Motor neuron (in vitro differentiated cells): Measurements from ENCODE around the gene MMP27. TPM values are rescaled to one million over a fixed set of nuclear protein-coding genes. Genes with fewer than 3 reads are reported as not detected.

Source experiments
- ATAC-seq, 8 experiments: fragments of 200-7000 bp; cut with Tn5 transposase; replicated peaks in 6 of 8; 2 replicates each; pipeline ENCODE4 v1.8.0; 2021; ENCODE audit warnings: mild to moderate bottlenecking in 8 of 8, moderate library complexity in 8 of 8
- H3K27ac ChIP-seq, 2 donors: fragments of 250-450 bp; sonication (Bioruptor Pico); 2 replicates each; pipeline ENCODE4 v1.9.0; 2021; ENCODE audit warnings: antibody characterized with exemption in 2 of 2, mild to moderate bottlenecking in 2 of 2, moderate library complexity in 1 of 2
- H3K4me1 ChIP-seq, 2 donors: fragments of 250-450 bp; sonication (Bioruptor Pico); replicated peaks in 1 of 2; 2 replicates each; pipeline ENCODE4 v1.6.1; 2021; ENCODE audit warnings: antibody characterized with exemption in 2 of 2, mild to moderate bottlenecking in 2 of 2, moderate library complexity in 1 of 2
- H3K4me3 ChIP-seq, 5 donors: fragments of 250-450 bp; sonication (Bioruptor Pico); 2 replicates each; pipeline ENCODE4 v1.9.0; 2021; ENCODE audit warnings: antibody characterized with exemption in 5 of 5, mild to moderate bottlenecking in 5 of 5, moderate library complexity in 4 of 5
- WGBS, 10 experiments: fragments of 450-650 bp; shearing (Covaris generic); methylation state at CpG; one replicate each; pipeline ENCODE4 v1.0.0; 2022; 5-methylcytosine and 5-hydroxymethylcytosine counted together
- in situ Hi-C, 9 experiments: fragments of 400-800 bp; cut with MboI; loops; one replicate each; pipeline ENCODE4 v1.15.0; 2021; ENCODE audit warnings: low sequenced_read_pairs in 9 of 9, low pct_unique_long_range_greater_than_20kb in 2 of 9; ENCODE audit not compliant: unreplicated experiment in 9 of 9
- total RNA-seq, 8 experiments: library from RNA; unstranded; fragments of 300-600 nt; gene quantifications; 2 replicates each; pipeline versions ENCODE4 v1.2.3 to v1.2.4, GENCODE V29; 2022

Gene MMP27
- total RNA-seq, 8 experiments from 2014 or later, result 0.20 TPM; not detected in 7

DNA sequence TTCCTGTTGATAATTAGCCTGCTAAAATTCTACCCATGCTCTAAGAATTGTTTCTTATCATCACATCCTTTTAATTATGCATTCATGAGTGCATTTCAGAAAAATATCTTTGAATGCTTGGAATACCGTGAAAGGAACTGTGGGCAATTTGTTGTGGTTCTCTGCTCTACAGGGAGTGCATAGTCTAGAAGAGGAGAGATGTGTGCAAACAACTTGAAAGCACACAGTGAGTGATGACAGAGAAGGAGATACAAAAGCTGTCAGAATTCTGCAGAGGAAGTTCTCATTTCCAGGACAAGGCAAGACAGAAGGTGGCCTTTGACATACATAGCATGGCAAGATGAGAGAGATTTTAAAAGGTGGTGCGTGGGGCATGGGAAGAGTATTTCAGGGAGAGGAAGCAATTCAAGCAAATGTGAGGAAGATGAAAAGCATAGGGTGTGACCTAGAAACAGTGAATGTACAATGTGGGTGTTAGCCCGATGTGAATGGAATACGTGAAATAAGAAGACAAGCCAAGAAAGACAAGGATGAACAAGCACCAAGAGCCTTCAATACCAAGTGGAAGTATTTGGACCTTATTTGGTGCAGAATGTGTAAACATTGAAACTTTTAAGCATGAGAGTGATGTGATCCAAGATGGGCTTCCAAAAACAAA, 14.2 kb upstream of the MMP27 start:
- Histone ChIP-seq H3K4me3 (no peak overlapping the region), H3K4me1 (no peaks in the 10 kb centered on the region), H3K27ac (no peak overlapping the region)
- ATAC-seq, result peak in 2 of 8 experiments; percentile 63 to 90
- whole genome bisulfite sequencing, 10 experiments, result 0 to 70% (median 49%) methylated on average over 1 to 4 of the region's 4 CpGs
- in situ Hi-C loops, result no loop called here

DNA sequence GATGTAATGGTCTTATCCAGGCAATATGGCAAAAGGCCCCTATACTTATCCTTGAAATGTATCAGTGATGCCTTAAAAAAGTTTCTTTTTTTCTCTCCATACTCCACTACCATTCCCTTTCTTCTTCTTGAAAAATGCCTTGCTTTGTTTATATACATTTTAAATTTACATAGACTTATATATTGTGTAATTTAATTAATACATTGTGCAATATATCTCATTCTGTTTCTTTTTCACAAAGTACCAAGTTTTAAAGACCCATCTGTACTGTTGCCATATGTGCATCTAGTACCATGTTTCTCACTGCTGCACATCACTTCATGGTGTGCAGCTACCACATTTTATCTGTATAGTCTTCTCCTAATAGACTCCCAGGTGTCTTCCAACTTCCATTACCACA, 11.7 kb upstream of the MMP27 start:
- H3K4me3 ChIP-seq, result no peak overlapping the region
- no peak for ATAC-seq
- in situ Hi-C loops, result no loop called here
- H3K27ac ChIP-seq, result no peak overlapping the region
- no peaks in the 10 kb centered on the region for H3K4me1 ChIP-seq

DNA sequence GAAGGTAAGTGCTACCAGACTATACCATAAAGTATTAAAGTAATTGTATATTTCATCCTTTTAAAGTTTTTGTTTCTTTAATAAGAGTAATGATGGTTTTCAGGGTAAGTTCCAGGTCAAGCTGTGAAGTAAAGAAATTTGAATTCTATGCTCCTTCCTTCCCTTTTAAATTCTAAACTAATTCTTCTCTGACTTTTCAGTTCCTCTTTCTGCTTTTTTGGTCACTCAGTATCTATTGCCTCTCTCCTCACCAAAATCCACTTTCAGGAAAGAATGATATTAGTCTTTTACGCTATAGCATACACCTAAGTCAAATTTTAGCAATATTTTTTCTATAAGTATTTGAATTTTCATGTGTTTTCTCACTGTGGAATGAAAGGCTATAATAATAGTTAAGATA, 11.0 kb upstream of the MMP27 start:
- ATAC-seq, result no peak
- WGBS, 10 experiments, result 42 to 89% (median 78%) methylated on average over 1 of the region's 1 CpG; no CpG with 5 or more reads in 1 of the 10 experiments
- in situ Hi-C loops, result no loop called here
- Histone ChIP-seq H3K4me1 (no peaks in the 10 kb centered on the region), H3K4me3 (no peak overlapping the region), H3K27ac (no peak overlapping the region)

DNA sequence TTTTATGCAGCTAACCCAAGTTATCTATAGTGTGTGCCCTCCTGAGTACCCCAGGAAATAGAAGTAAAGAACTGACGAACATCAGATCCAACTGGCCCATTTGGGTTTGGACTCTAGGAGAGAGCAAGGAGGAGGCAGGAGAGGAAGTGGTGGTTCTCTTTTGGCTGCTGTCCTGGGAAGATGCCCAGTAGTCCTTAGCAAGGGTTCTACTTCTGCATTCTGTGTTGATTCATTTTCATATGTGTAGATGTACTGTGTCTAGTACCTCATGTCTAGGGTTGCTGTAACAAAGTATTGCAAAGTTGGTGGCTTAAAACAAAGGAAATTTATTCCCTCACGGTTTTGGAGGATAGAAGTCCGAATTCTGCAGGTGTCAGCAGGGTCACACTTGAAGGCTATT, 6.6 kb upstream of the MMP27 start:
- in situ Hi-C loops, result no loop called here
- Histone ChIP-seq H3K4me1 (no peaks in the 10 kb centered on the region), H3K27ac (no peak overlapping the region), H3K4me3 (no peak overlapping the region)
- ATAC-seq, result no peak
- WGBS, 10 experiments, result 21 to 77% (median 57%) methylated on average over 2 to 3 of the region's 3 CpGs; no CpG with 5 or more reads in 6 of the 10 experiments

DNA sequence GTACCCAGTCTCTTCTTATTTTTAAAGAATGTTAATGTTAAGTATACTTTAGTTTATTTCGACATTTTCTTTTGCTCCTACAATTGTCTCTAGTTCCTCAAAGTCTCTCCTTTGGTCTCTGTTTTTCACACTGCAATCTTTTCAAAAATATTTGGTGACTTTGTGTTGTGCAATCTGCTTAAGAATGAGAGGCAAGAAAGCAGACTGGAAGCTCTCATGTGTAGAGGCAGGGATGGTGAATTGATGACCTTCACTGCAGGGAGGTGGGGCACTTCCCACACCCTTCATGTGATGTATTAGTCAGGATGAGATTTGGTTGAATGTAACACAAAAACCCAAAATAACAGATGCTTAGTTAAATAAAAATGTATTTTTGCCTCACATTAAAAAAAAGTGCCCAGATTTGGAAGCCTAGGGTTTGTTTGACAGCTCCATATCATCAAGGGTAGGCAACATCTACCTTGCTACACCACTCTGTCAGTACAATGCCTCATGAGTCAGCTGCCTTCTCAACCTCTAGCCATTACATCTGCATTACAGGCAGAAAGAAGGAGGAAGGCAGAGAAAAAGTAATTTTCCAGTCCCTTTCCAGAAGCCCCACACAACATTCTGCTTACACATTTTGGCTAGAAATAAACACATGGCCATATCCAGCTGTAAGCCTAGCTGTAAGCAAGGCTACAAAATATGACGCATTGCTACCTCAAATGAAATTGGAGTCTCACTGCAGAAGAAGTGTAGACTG, 3.8 kb upstream of the MMP27 start:
- Histone ChIP-seq H3K4me3 (no peak overlapping the region), H3K4me1 (no peaks in the 10 kb centered on the region), H3K27ac (no peak overlapping the region)
- WGBS, 10 experiments, result 44 to 100% (median 88%) methylated on average over 1 to 2 of the region's 2 CpGs
- ATAC-seq, result peak in 2 of 8 experiments; percentile 87 to 94
- in situ Hi-C loops, result no loop called here

DNA sequence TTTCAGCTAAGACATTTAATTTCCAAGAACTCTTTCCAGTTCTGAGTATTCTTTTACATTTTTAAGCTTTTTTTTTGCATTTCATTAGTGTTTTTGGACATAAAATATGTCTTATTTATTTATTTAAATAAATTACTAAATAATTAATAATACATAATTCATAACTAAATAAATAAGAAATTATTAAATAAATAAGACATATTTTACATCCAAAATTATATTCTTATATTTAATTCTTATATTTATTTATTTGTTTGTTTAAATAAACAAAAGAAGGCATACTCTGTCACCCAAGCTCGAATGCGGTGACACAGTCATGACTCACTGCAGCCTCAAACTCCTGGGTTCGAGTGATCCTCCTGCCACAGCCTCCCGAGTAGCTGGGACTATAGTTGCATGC, 3.1 kb upstream of the MMP27 start:
- no peak overlapping the region for H3K4me3 ChIP-seq
- no peaks in the 10 kb centered on the region for H3K4me1 ChIP-seq
- no peak for ATAC-seq
- WGBS, 10 experiments, result 51 to 90% (median 81%) methylated on average over 2 to 4 of the region's 4 CpGs
- no peak overlapping the region for H3K27ac ChIP-seq
- in situ Hi-C loops, result no loop called here

DNA sequence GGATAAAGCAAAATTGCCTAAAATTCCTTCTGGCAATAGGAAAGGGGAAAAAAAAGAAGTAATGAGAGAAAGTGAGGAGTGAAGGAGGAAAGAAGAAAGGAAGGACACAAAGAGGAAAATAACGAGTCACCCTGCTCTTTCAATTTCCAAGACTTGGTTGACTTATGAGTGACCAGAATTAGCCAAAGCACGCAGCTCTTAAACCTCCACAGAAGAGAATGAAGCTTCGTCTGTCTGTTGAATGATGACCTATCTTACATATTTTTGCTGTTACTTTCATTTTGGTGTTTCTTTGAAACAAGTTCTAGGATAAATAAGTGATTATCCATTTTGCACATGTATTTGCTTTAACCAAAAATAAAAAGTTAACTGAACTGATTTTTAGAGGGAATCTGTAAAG, 728 bp downstream of the MMP27 start:
- WGBS, 10 experiments, result 2 to 94% (median 81%) methylated on average over 1 to 3 of the region's 3 CpGs
- Histone ChIP-seq H3K4me1 (no peaks in the 10 kb centered on the region), H3K4me3 (no peak overlapping the region), H3K27ac (no peak overlapping the region)
- ATAC-seq, result no peak
- in situ Hi-C loops, result no loop called here

DNA sequence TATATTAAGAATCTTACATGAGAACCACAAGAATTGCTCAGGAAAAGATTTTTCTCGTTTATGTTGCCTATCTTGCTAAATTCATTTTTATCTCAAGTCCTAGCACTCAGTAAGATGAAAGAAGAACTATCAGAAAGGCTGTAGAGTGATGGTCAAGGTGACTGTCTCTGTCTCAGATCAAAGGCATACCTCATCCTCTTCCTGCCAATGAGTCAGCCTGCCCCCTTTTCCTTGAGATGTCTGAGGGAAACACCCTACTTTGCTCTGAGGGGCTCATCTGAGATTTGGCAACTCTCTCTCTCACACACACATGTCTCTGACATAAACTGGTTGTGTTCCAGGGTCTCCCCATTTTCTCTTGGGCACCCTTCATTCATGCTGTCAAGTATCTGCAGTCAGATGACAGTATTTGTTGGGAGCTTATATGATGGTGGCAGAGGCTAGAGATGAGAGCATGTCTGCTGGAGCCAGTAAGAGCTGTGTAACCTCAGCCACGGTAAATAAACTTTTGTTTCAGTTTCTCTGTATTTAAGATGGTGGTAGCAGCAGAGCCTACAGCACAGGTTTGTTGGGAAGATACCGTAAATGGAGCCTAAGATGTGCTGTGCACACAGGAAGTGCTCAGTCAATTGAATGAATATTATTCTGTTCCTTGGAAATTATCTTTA, 1.6 kb downstream of the MMP27 start:
- Histone ChIP-seq H3K4me3 (no peak overlapping the region), H3K27ac (no peak overlapping the region), H3K4me1 (no peaks in the 10 kb centered on the region)
- WGBS, 10 experiments, result 35 to 81% (median 50%) methylated on average over 1 to 3 of the region's 3 CpGs; no CpG with 5 or more reads in 1 of the 10 experiments
- no peak for ATAC-seq
- in situ Hi-C loops, result no loop called here

DNA sequence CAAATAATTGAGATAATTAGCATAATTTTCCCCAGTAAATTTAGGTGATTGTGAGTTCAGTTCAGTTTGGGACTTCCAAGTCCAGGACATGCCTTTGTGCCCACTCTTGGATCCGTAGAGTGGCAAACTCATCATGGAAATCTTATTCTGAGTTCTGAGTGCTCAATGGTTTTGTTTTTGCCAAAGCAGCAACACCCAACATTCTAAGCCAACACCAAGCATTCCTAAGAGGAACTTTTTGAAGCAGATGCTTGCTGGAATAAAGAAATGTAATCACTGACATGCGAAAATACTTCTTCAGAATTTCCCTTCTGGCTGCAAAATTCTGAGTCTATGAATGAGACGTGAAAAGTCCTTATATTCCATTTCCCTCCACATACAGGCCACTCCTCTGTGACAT, 10.4 kb downstream of the MMP27 start:
- ATAC-seq, result peak in 1 of 8 experiments; percentile 40
- no peak overlapping the region for H3K27ac ChIP-seq
- 0 to 100% (median 80%) methylated on average over 1 to 3 of the region's 3 CpGs; no CpG with 5 or more reads in 3 of the 10 experiments for WGBS, 10 experiments
- in situ Hi-C loops, result no loop called here
- H3K4me3 ChIP-seq, result no peak overlapping the region
- H3K4me1 ChIP-seq, result no peaks in the 10 kb centered on the region

DNA sequence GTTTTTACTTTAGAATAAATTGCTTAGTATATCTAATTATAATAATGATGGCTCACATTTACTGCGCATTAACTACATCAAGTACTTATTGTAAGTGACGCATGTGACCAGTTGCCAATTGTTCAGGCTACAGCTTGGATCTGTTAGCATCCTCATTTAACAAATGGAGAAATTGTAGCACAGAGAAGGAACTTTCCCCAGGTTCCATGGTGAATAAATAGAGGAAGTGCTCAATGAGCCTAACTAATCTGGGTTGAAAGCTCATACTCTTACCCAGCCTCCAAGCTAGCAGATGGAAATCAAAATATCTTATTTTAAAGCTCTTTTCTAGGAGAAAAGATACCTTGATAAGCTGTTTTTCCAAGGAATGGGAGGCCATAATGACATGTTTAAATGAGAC, 19.8 kb downstream of the MMP27 start:
- no peak for ATAC-seq
- in situ Hi-C loops, result no loop called here
- H3K4me3 ChIP-seq, result no peak overlapping the region

DNA sequence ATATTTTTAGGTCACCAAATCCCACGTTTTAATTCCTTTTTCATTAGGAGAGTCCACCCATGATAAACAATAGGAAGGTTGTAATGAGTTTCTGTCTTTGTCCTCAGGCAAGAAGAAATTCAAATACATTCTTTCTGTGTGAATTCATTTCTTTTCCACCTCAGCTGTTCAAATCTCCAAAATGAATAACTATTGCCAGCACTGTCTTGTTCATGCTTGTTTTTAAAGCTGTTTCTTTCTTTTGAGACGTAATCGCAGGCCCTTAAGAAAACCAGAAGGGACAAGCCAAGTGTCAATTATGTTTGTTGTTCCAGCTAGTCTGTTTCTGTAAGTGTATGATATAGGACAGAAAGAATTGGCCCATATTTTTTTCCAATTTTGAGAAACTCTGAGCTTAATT, 20.2 kb downstream of the MMP27 start:
- in situ Hi-C loops, result no loop called here
- peak in 3 of 8 experiments; percentile 66 to 79 (median 68) for ATAC-seq
- 3 to 82% (median 54%) methylated on average over 1 to 3 of the region's 3 CpGs; no CpG with 5 or more reads in 2 of the 10 experiments for WGBS, 10 experiments
- H3K4me3 ChIP-seq, result no peak overlapping the region
- H3K4me1 ChIP-seq, result no peaks in the 10 kb centered on the region
- no peak overlapping the region for H3K27ac ChIP-seq

More for the DNA sequence above, 19.8 kb downstream of the MMP27 start:
- 83 to 100% (median 95%) methylated on average over 1 to 2 of the region's 2 CpGs; no CpG with 5 or more reads in 3 of the 10 experiments for WGBS, 10 experiments
- H3K27ac ChIP-seq, result no peak overlapping the region
- no peaks in the 10 kb centered on the region for H3K4me1 ChIP-seq

DNA sequence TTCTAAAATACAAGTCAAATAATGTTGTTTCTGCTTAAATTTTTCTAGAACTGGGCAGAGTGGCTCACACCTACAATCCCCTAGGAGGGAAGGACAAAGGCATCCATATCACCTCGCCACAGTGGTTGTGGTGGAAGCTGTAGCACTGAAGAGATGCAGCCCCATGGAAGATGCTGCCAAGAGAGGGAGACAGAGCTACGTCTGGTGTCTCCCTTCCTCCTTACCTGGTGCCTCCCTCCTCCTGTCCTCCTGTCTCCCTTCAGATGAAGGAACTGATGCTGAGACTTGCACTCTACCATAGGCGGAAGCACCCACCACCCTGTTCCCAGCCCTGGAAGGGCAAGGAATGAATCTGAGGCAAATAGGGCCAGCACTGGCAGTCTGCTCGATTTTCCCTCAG, 22.3 kb downstream of the MMP27 start:
- H3K4me3 ChIP-seq, result no peak overlapping the region
- in situ Hi-C loops, result no loop called here
- H3K4me1 ChIP-seq, result no peaks in the 10 kb centered on the region
- ATAC-seq, result no peak
- H3K27ac ChIP-seq, result no peak overlapping the region
- 27 to 100% (median 86%) methylated on average over 1 to 3 of the region's 4 CpGs; no CpG with 5 or more reads in 2 of the 10 experiments for WGBS, 10 experiments

DNA sequence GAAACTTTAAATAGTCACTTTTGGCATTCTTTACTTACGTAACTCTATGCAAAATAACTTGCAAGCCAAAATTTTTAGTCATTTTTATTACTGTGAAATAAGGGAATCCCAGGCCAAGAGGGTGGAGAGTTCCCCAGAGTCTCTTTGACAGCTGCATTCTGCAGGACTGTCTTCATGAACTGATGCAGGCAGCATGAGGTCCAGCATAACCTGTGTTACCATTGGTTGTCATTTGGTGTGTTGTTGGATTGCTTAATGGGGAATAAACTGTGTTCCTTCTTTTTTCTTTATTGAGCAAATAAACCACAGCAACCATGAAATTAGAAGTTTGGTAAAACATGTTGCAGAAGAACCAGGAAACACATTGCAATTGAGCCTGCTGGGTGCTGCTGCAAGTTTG, 24.6 kb downstream of the MMP27 start:
- no peak overlapping the region for H3K4me3 ChIP-seq
- no peak overlapping the region for H3K27ac ChIP-seq
- ATAC-seq, result peak in 2 of 8 experiments; percentile 41 to 48
- 83 to 100% (median 100%) methylated on average over 1 of the region's 1 CpG; no CpG with 5 or more reads in 6 of the 10 experiments for WGBS, 10 experiments
- no peaks in the 10 kb centered on the region for H3K4me1 ChIP-seq
- in situ Hi-C loops, result no loop called here
